ENCODE data around the gene SLC22A5. TPM values are rescaled to one million over a fixed set of nuclear protein-coding genes. Genes with fewer than 3 reads are reported as not detected.

Gene SLC22A5
- total and polyA plus RNA-seq, 2 donors (not counting 3 experiments of a cell fraction or from before 2014, with no cell fraction given), result 3.6 to 9.3 TPM

- Histone ChIP-seq H3K9me1 (replicated peaks; ENCODE audit: control insufficient read depth, extremely low read depth, insufficient read depth, low read length) (no peaks in the 10 kb centered on the region), H3K36me3 (ENCODE audit: control insufficient read depth in 2 of 2, extremely low read depth in 1 of 2, insufficient read depth in 2 of 2, low read length in 2 of 2) (peaks cover 0 to 1% of the 10 kb centered on the region in 2 experiments), H3K4me2 (ENCODE audit: insufficient read depth, low read length) (no peak overlapping the region), H4K20me1 (replicated peaks; ENCODE audit: control insufficient read depth, extremely low read depth, insufficient read depth, low read length) (no peaks in the 10 kb centered on the region), H3K9me3 (replicated peaks; ENCODE audit: control insufficient read depth, insufficient read depth, low read length) (no peaks in the 10 kb centered on the region), H3K79me2 (ENCODE audit: control insufficient read depth, insufficient read depth, low read length) (no peaks in the 10 kb centered on the region), H3K27ac (ENCODE audit: insufficient read depth, low read depth, low read length) (no peak overlapping the region), H3K9ac (replicated peaks; ENCODE audit: extremely low read depth, insufficient read depth, low read length) (no peak overlapping the region), H2AFZ (ENCODE audit: low read depth, low read length) (no peak overlapping the region), H3K27me3 (ENCODE audit: control insufficient read depth in 2 of 2, insufficient read depth in 2 of 2, low read length in 2 of 2) (no peaks in the 10 kb centered on the region), H3K4me3 (replicated peaks in 1 of 3; ENCODE audit: insufficient read depth in 1 of 3, low read depth in 1 of 3, low read length in 3 of 3) (no peak overlapping the region), H3K4me1 (ENCODE audit: control insufficient read depth, extremely low read depth, insufficient read depth, low read length) (peaks cover 5% of the 10 kb centered on the region)
- ChIA-PET POLR2A (no interaction called here), CTCF (no interaction called here)
- no TSS peak for BruUV-seq (replicated peaks)
- intact Hi-C loops (cut with micrococcal nuclease) (no loop called here), dilution Hi-C loops (cut with MboI; ENCODE audit: extremely low pct_ligation_motif_present, low sequenced_read_pairs) (no loop called here)
- no peak for TF ChIP-seq MYC (IDR thresholded peaks at IDR 0.05; ENCODE audit: low read depth, low read length)
- TF ChIP-seq GATA2 (IDR thresholded peaks at IDR 0.05; ENCODE audit: insufficient read depth, insufficient read length, low read depth, low read length), result no peak
- no peak for TF ChIP-seq FOS (IDR thresholded peaks at IDR 0.05; ENCODE audit: borderline replicate concordance, insufficient read depth, low read length)
- TF ChIP-seq JUN (IDR thresholded peaks at IDR 0.05; ENCODE audit: borderline replicate concordance, insufficient read depth, insufficient read length, low read depth), result no peak
- no peak for TF ChIP-seq MAX (IDR thresholded peaks at IDR 0.05; ENCODE audit: insufficient read depth, insufficient read length)
- no peak for TF ChIP-seq CTCF (IDR thresholded peaks at IDR 0.05; ENCODE audit: extremely low read depth in 1 of 2, insufficient read depth in 1 of 2, low read depth in 1 of 2, low read length in 2 of 2)
- TF ChIP-seq POLR2AphosphoS5 (IDR thresholded peaks at IDR 0.05; ENCODE audit: insufficient read depth, low read depth, low read length), result no peak
- no peak for TF ChIP-seq POLR2A (IDR thresholded peaks at IDR 0.05; ENCODE audit: low read depth, low read length)
- no peak for TF ChIP-seq EZH2 (IDR thresholded peaks at IDR 0.05; ENCODE audit: borderline replicate concordance, low read depth, low read length, severe bottlenecking)
- no peak for DNase-seq (ENCODE audit: low read depth, low spot score)
- no peak for FAIRE-seq
Measured at GRCh38 chr5:132339502-132339901, 30.0 kb upstream of the SLC22A5 start.
